CD14-positive monocyte (primary cell): ENCODE measurements around the gene NKD2. TPM values are rescaled to one million over a fixed set of nuclear protein-coding genes. Genes with fewer than 3 reads are reported as not detected.

Experiments
- DNase-seq, 3 donors: peaks; one replicate each; pipeline ENCODE4 v3.0.0-alpha.2; 2011 to 2022
- H2AFZ ChIP-seq: 2 replicates; pipeline ENCODE4 v1.6.0; 2012; ENCODE audit warnings: mild to moderate bottlenecking, low read depth, low read length, inconsistent platforms; ENCODE audit not compliant: insufficient read depth, poor library complexity, severe bottlenecking
- H3K27ac ChIP-seq, 2 donors: 1 replicate in 1 of 2; 2 replicates in 1 of 2; pipeline ENCODE4 v1.5.1; 2012 to 2013; ENCODE audit warnings: low read length in 2 of 2, control low read depth in 1 of 2, inconsistent platforms in 1 of 2, low read depth in 1 of 2, mild to moderate bottlenecking in 1 of 2
- H3K27me3 ChIP-seq, 2 donors: one replicate each; pipeline versions ENCODE4 v1.6.0 to v1.6.1; 2011 to 2013; ENCODE audit warnings: low read length in 2 of 2; ENCODE audit not compliant: control insufficient read depth in 2 of 2, insufficient read depth in 2 of 2
- H3K36me3 ChIP-seq, 2 donors: replicated peaks in 1 of 2; 1 replicate in 1 of 2; 2 replicates in 1 of 2; pipeline versions ENCODE4 v1.5.1 to v1.6.1; 2012 to 2013; ENCODE audit warnings: low read length in 2 of 2, control low read depth in 1 of 2, inconsistent platforms in 1 of 2, mild to moderate bottlenecking in 1 of 2; ENCODE audit not compliant: insufficient read depth in 2 of 2, control insufficient read depth in 1 of 2
- H3K4me1 ChIP-seq, 2 donors: 1 replicate in 1 of 2; 2 replicates in 1 of 2; pipeline versions ENCODE4 v1.5.1 to v1.6.1; 2012 to 2013; ENCODE audit warnings: low read length in 2 of 2, control low read depth in 1 of 2, inconsistent platforms in 1 of 2, mild to moderate bottlenecking in 1 of 2, moderate library complexity in 1 of 2; ENCODE audit not compliant: insufficient read depth in 2 of 2, control insufficient read depth in 1 of 2
- H3K4me2 ChIP-seq: replicated peaks from 2 replicates; pipeline ENCODE3; 2012; ENCODE audit warnings: low read length, moderate library complexity, mild to moderate bottlenecking; ENCODE audit not compliant: poor library complexity, severe bottlenecking; ENCODE audit errors: extremely low read depth
- H3K4me3 ChIP-seq, 3 experiments: fragments of 200-600 bp in 1 of 3; sonication (generic) in 1 of 3; replicated peaks in 1 of 3; 1 replicate in 2 of 3; 2 replicates in 1 of 3; pipeline ENCODE4 v1.5.1; 2011 to 2013; ENCODE audit warnings: low read length in 3 of 3, mild to moderate bottlenecking in 3 of 3, control low read depth in 2 of 3, low read depth in 2 of 3, inconsistent platforms in 1 of 3, moderate library complexity in 1 of 3
- H3K79me2 ChIP-seq: 2 replicates; pipeline ENCODE4 v1.6.0; 2012; ENCODE audit warnings: mild to moderate bottlenecking, control low read depth, inconsistent platforms, low read length, moderate library complexity; ENCODE audit not compliant: insufficient read depth
- H3K9ac ChIP-seq: 2 replicates; pipeline ENCODE4 v1.6.0; 2017; ENCODE audit warnings: low read length, mild to moderate bottlenecking; ENCODE audit not compliant: insufficient read depth, poor library complexity, severe bottlenecking
- H3K9me3 ChIP-seq, 2 donors: replicated peaks in 1 of 2; 1 replicate in 1 of 2; 2 replicates in 1 of 2; pipeline versions ENCODE4 v1.5.1 to v1.6.1; 2012 to 2013; ENCODE audit warnings: low read length in 2 of 2, control low read depth in 1 of 2; ENCODE audit not compliant: control insufficient read depth in 1 of 2, insufficient read depth in 1 of 2
- H4K20me1 ChIP-seq: 2 replicates; pipeline ENCODE4 v1.6.0; 2012; ENCODE audit warnings: mild to moderate bottlenecking, low read length, control low read depth, moderate library complexity; ENCODE audit not compliant: insufficient read depth
- H3K27ac Mint-ChIP-seq, 7 donors: one replicate each; pipeline ENCODE4 v1.8.0; 2020; ENCODE audit warnings: mild to moderate bottlenecking in 7 of 7, mixed read lengths in 7 of 7, moderate library complexity in 6 of 7, inconsistent platforms in 2 of 7
- H3K27me3 Mint-ChIP-seq, 3 donors: one replicate each; pipeline ENCODE4 v1.8.0; 2021 to 2022; ENCODE audit warnings: low read depth in 3 of 3, mild to moderate bottlenecking in 3 of 3, mixed read lengths in 3 of 3, moderate library complexity in 3 of 3, inconsistent platforms in 1 of 3
- H3K36me3 Mint-ChIP-seq, 2 donors: one replicate each; pipeline ENCODE4 v1.8.0; 2020; ENCODE audit warnings: mixed read lengths in 2 of 2, inconsistent platforms in 1 of 2, mild to moderate bottlenecking in 1 of 2
- H3K4me1 Mint-ChIP-seq: one replicate; pipeline ENCODE4 v1.8.0; 2020; ENCODE audit warnings: mild to moderate bottlenecking, mixed read lengths
- H3K4me3 Mint-ChIP-seq, 2 donors: one replicate each; pipeline ENCODE4 v1.8.0; 2020; ENCODE audit warnings: mild to moderate bottlenecking in 2 of 2, mixed read lengths in 2 of 2, moderate library complexity in 1 of 2
- H3K9me3 Mint-ChIP-seq, 7 donors: one replicate each; pipeline ENCODE4 v1.8.0; 2020 to 2022; ENCODE audit warnings: mixed read lengths in 7 of 7, mild to moderate bottlenecking in 6 of 7, moderate library complexity in 6 of 7, inconsistent platforms in 2 of 7
- CTCF ChIP-seq: fragments of 200-600 bp; IDR thresholded peaks from one replicate; pipeline ENCODE4 v1.8.0; 2022; ENCODE audit warnings: antibody characterized with exemption, mild to moderate bottlenecking
- WGBS: methylation state at CpG from one replicate; pipeline ENCODE4 v1.1.5; 2013; ENCODE audit warnings: missing lambda C conversion rate; ENCODE audit not compliant: insufficient coverage; 5-methylcytosine and 5-hydroxymethylcytosine counted together
- intact Hi-C, 2 donors: fragments of 100-400 bp; cut with micrococcal nuclease; formaldehyde crosslinking; loops; one replicate each; pipeline versions ENCODE4 v1.15.0 to v1.15.1; 2023
- polyA plus RNA-seq, 3 donors: library from polyadenylated mRNA; depleted of rRNA in 1 of 3; unstranded in 2 of 3; stranded (reverse) in 1 of 3; fragments of 300-500 nt in 2 of 3; fragments of >200 nt in 1 of 3; fragmentation: Illumina TruSeq in 2 of 3; gene quantifications; 1 replicate in 2 of 3; 2 replicates in 1 of 3; pipeline ENCODE4 v1.2.3, GENCODE V29; 2012 to 2021

Gene NKD2
- polyA plus RNA-seq, 3 donors: not detected

GRCh38 chr5:988322-988721 lies 20.3 kb upstream of the NKD2 start:
- H3K4me3 ChIP-seq: no peak overlapping the region
- no peak overlapping the region for H3K4me3 Mint-ChIP-seq
- no CpG with 5 or more reads among the region's 6 CpGs for WGBS
- no peak for DNase-seq
- H3K36me3 ChIP-seq: no peaks in the 10 kb centered on the region
- no peaks in the 10 kb centered on the region for H4K20me1 ChIP-seq
- H3K4me1 Mint-ChIP-seq: peaks cover 5% of the 10 kb centered on the region
- peaks cover 0 to 17% of the 10 kb centered on the region in 2 donors for H3K27me3 ChIP-seq
- no peak overlapping the region for H3K9ac ChIP-seq
- no peaks in the 10 kb centered on the region for H3K79me2 ChIP-seq
- H3K36me3 Mint-ChIP-seq: no peaks in the 10 kb centered on the region
- no peak overlapping the region for H3K27ac ChIP-seq
- TF ChIP-seq CTCF: no peak
- H3K4me1 ChIP-seq: no peaks in the 10 kb centered on the region
- H2AFZ ChIP-seq: no peak overlapping the region
- peaks cover 15 to 31% (median 29%) of the 10 kb centered on the region in 3 donors for H3K27me3 Mint-ChIP-seq
- no peak overlapping the region for H3K27ac Mint-ChIP-seq
- H3K4me2 ChIP-seq: no peak overlapping the region
- intact Hi-C loops: no loop called here
- peaks cover 0 to 29% (median 14%) of the 10 kb centered on the region in 7 donors for H3K9me3 Mint-ChIP-seq
- H3K9me3 ChIP-seq: no peaks in the 10 kb centered on the region

- H3K4me3 Mint-ChIP-seq: peak overlapping the region in 1 of 2 donors; percentile 43
- no peaks in the 10 kb centered on the region for H3K36me3 Mint-ChIP-seq
- H3K79me2 ChIP-seq: no peaks in the 10 kb centered on the region
- peak overlapping the region in 1 of 7 donors; percentile 46 for H3K27ac Mint-ChIP-seq
- peak in 2 of 3 donors; percentile 10 to 57 for DNase-seq
- H3K4me1 Mint-ChIP-seq: peaks cover 7% of the 10 kb centered on the region
- H3K4me2 ChIP-seq: no peak overlapping the region
- intact Hi-C loops: no loop called here
- no peaks in the 10 kb centered on the region for H3K36me3 ChIP-seq
- no peaks in the 10 kb centered on the region for H3K4me1 ChIP-seq
- no peak overlapping the region for H3K27ac ChIP-seq
- H3K27me3 ChIP-seq: peaks cover 0 to 15% of the 10 kb centered on the region in 2 donors
- no peak for TF ChIP-seq CTCF
- no peak overlapping the region for H2AFZ ChIP-seq
- H3K27me3 Mint-ChIP-seq: peaks cover 14 to 35% (median 26%) of the 10 kb centered on the region in 3 donors
- H3K9me3 ChIP-seq: no peaks in the 10 kb centered on the region
- no peak overlapping the region for H3K4me3 ChIP-seq
- H4K20me1 ChIP-seq: no peaks in the 10 kb centered on the region
- 4% methylated on average over 11 of the region's 14 CpGs for WGBS
- peaks cover 0 to 22% (median 10%) of the 10 kb centered on the region in 7 donors for H3K9me3 Mint-ChIP-seq
- no peak overlapping the region for H3K9ac ChIP-seq
These were observed 18.6 kb upstream of the NKD2 start for GRCh38 chr5:989961-990530.
